GM21717 (cell line): ENCODE measurements around the gene NTRK3.

Source experiments
- ATAC-seq: cut with Tn5 transposase; IDR thresholded peaks from one replicate; pipeline ENCODE4 v1.9.1; 2021; ENCODE audit warnings: mild to moderate bottlenecking, moderate library complexity; ENCODE audit not compliant: unreplicated experiment

NTRK3 gene

DNA sequence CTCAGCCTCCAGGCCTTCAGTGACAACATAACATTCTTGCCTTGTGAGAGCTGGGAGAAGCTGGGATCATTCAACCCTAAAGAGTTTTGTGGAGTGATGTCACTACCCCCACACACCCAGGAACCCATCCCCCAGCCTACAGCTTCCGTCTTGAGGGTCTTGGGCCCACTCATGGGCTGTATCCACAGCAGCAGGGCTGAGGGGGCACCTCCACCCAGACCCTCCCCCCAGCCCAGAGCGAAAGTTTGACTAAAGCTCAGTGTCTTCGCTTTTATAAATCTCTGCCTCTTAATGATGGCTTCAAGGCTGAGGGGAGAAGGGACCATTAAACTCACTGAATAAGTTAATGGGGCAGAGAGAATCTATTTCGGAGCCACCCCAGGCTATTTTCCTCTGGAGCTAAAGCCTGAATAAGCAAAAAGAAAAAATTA, 23.8 kb downstream of the NTRK3 start:
- ATAC-seq, result no peak

DNA sequence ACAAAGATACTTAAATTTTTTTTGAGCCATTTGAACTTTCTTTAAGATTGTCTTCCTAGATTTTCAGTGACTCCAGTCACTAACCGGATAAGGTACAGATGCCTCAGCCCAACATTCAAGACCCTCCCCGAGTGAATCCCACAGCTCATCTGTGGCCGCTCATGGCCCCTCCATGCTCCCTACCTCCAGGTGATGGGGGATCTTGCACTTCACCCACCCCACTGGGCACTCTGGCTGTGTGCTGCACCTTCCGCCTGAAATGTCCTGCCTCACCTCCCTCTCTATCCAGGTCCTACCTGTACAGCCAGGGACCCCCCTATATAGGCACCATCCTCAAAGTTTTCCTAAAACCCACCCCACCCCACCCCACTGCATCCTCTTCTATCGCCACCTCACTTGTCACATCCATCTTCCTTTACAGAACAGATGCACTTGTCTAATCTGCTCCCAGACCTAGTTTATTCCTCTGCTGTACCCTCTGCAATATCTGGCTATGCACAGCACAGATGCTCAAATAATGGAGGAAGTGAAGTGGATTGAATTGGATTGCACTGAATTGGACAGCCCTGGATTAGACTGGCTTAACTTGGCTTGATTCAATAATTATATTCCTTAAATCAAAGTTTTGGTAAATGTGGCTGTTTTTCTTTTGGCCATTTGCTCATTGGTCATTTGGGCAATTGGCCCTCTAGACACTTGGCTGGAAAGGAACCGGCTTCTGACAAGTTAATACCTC, 24.5 kb downstream of the NTRK3 start:
- no peak for ATAC-seq

DNA sequence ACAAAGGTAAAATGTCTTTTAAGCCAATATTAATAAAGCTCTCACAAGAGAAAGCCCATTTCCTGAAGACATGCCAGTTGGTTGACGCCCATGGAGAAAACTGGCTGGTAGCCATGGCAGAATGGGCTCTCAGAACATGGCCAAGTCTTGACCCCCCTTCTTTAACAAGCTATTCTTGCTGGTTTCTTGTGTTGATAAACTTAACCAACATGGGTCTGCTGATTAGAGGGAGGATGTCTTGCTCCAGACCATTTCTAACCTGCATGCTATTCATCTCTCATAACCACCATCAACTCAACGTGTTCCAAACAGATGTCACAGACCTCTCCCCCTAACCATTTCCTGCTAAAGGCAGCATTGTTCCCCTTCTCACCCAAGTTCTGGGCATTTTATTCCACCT, 25.7 kb downstream of the NTRK3 start:
- ATAC-seq, result no peak

DNA sequence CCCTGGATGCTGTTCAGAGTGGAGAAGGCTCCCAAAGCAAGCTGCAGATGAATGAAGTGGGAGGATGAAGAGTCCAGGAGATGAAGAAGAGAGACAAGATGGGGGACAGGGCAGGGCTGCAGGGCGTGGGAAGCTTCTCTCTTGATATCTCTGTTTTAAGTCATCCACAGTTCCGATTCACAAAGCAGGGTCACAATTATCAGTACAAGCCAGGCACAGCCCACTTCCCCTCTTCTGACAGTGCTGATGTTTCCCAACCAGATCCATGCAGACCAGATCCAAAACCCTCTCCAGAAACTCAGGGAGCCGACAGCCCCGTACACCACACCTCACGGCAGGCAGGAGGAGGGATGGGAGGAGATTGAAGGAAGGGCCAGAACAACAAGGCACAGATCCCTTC, 31.1 kb downstream of the NTRK3 start:
- no peak for ATAC-seq

DNA sequence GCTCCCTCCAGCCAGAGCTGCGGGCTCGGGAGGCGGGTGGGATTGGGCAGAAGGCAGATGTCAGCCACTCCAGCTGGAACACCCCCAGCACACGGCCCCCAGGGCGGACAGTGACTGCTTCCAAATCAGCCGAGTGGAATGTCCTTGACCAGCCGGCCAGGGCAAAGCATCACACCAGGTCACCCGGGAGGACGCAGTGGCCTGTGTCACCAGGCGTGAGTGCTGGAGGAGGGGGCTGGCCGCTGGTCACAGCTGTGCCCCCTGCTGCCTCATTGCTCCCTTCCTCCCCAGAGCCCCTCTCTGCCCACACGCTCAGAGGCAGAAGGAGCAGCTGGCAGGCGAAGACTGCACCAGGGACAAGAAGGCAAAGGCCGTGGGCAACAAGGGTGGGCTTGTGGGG, 33.5 kb downstream of the NTRK3 start:
- ATAC-seq, result no peak

DNA sequence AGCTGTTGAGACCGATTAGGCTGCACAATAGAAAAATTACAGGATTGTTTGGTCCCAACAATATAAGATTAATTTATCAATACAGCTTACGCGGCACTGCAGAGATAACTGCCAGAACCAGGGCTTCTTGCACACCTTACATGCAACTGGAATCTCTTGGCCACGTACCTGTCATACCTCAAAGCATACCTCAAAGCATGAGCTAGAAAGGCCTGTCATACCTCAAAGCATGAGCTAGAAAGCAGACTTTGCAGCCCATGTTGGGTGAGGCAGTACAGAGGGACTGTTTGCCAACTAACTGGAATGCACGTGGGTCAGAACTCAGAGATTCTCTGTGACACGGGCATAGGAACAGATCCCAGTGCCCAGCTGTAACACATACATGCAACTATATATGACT, 34.7 kb downstream of the NTRK3 start:
- ATAC-seq, result no peak

DNA sequence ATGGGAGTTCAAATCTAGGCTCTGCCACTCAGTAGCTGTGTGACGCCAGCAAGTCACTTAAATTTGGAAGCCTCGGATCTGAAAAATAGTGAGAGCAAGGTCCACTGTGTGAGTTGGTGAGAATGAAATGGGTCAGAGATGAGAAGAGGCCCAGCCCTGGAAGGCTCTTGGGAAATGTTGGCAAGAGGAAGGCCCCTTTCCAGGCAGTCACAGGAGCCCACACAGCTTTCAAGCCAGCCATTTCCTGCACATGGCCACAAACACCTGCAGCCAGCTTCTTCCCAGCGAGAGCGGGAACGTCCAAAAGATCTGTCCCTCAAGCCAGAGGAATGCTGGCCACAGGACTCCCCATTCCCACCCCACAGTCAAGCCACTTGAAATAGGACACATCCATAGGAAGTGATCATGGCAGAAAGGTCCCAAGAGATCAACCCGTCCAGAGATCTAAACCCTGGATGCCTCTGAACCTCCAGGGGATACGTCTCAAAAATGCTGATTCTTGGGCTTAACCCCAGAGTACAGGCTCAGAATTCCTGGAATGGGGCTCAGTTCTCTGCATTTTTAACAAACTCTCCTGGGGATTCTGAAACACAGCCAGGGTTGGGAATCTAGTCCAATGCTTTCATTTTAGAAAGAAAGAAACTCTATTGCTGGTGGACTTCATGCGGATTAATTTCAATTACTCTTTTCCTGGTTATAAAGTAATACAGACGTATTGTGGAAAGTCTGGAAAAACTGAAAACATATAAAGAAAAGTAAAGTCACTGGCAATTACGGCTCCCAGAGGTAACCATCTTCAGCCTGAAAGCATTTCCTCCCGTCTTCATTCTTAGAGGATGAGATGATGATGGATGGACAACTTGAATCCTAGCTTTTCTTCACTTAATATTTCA, 35.9 kb downstream of the NTRK3 start:
- no peak for ATAC-seq

DNA sequence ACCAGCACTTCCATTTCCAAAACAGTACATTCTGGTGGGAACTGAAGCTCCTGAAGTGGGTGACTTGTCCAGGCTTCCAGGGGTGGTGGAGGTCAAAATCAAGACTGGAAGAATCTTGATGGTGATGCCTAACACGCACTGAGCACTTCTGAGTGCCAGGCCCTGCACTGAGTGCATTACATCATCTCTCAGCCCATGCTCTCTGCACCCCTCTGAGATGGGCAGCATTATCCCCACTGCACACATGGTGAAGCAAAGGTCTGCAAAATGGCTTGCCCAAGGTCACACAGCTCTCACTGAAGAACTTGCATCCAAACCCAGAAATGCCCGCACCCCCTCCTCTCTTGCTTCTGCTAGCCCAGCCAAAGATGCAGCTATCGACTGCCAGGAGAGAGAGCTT, 36.9 kb downstream of the NTRK3 start:
- ATAC-seq, result no peak

DNA sequence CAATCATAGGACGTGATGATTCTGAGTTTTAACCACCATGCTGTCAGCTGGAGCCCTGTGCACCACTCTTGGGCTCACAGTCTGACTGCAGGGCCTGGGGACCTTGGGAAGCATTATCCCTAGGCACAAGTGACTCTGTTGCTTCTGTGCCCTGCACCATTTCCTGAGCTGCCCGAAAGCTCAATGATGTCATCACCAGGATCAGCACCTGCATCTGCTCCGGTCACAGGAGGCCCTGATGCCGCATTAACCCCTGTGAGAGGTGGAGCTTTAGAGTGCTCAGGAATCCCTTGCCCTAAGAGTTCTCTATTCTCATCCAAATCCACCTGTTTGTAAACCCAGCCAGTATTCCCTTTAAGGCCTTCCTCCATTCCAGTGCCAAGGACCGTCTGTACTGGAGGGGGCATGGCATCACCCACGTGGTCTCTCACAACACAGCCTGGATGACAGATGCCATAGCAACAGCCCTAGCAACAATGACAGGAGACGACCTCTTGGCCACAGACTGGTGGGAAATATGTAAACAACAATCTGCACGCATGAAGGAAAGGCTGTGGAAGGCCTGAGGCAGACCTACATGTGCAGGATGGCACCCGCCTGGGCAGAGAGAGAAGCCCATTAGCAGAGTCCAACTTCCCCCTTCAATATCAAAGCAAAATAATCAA, 37.9 kb downstream of the NTRK3 start:
- no peak for ATAC-seq

DNA sequence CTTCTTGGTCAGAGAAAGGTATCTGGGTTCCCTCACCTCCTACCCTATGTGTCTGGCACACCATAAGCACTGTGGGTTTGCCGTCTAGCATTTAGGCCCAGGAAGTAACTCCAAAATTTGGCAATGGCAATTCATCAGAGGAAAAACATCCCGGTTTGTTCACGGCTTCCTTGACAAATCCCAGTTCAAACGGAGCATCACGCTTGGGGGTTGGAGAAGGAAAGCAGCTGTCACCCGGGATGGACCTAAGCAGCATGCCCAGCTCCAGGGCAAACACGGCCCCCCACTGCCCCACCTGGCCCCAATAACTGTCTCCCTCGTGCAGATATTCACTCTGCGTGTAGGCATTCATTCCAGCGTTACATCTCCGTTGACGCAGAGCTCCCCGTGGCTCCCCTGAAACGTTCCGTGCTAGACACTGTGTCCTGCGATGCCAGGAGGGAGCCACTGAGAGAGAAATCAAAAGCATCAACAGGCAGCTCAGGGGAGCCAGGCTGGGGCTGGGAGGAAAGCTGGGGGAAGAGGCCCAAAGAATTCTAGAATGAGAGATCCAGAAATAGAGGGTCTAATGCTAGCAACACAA, 41.4 kb downstream of the NTRK3 start:
- ATAC-seq, result no peak

DNA sequence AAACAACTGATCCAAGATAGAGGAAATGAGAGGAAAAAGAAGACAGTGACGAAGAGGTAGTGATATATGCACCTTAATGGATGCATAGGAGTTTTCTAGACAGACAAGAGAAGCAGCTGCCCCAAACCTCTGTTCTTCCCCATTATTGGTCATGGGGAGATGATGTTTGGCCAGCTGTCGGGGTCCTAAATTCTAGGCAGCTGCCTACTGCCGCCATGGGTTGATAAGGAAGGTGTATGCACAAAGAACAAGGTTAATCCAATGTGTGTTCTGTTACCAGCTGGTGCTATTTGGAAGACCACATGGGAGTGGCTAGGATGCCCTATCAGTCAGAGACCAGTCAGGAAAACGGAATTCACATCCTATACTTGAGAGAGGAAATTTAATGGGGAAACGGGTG, 47.4 kb downstream of the NTRK3 start:
- ATAC-seq, result no peak

DNA sequence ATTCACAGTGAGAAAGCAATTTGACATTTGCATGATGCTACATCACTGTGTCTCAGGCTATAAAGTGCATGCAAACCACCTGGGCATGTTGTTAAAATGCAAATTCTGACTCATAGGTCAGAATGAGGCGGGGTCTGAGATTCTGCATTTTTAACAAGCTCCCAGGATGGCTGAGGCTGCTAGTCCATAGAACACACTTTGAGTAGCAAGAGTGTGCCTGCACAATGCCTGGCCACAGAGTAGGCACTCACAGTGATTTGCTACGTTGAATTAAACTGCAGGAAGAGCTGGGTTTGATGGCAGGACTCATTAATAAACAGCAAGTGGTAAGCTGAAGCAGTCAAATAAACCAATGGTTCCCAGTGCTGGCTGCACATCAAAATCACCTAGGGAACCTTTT, 48.1 kb downstream of the NTRK3 start:
- ATAC-seq, result no peak

DNA sequence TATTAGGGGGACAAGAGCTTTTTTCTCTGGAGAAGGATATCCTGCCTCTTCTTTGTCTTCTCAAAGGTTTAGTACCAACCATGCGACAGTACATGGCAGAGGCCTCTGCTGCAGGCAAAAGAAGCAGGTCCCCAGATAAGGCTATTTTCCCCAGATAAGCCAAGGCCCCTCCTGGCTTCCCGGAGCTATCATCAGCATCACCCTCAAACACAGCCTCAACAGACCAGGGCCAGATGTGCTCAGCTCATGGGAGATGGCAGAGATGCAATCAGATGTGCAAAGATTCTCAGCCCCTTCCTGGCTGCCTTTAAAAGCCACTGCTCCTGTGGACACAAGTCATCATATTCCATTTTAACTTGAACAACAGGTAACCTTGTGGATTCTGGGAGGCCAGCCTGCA, 49.0 kb downstream of the NTRK3 start:
- ATAC-seq, result no peak

DNA sequence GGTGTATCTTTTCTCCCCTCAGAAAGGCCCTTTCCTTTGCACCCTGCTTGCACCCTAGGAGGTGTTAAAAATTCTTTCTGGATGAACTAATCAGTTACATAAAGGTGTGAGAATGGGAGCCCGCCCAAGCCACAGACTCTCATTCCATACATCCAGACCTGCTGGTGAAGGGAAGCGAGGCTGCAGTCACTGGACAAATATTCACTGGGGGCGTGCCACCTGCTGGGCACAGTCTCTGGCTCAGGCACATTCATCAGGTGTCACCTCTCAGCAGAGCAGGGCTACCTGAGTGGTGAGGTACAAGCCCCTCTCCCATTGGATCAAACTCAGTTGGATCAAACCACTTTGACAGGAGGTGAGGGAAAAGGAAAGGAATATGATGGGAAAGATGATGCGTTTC, 52.0 kb downstream of the NTRK3 start:
- no peak for ATAC-seq

DNA sequence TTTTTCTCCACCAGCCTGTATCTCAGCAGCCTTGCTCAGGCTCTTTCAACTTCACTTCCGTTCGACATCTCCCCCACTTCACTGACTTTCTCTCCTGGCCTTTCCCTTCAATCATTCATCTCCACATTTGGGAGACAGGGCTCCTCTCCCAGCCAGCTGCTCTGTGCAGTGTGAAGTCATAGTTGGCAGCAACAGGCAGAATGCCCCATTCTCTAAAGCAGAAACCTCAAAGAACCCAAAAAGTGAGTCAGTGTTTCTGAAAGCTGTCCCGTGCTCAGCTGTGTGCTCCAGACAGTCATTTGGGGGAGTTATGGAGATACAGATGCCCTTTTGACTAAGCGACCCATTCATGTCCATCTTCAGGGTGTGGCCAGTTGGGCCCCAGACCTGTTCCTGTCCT, 54.3 kb downstream of the NTRK3 start:
- ATAC-seq, result no peak

DNA sequence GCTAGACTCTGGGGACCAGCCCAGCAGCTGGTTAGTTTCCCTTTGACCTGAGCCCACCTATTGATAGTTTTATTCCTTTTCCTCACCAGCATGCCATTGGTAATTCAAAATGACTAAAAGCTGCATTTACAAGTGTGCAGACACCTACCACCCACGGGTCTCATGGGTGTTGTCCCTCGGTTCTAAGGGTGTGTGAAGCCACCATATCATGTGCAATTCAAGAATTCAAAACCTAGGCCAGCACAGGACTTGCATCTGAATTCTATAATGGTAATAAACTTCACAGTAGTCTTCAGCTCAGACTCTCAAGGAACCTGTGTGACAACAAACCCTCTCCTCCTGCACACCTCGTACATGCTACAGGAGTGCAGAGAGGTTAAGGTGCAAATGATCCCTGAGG, 55.3 kb downstream of the NTRK3 start:
- ATAC-seq, result no peak

DNA sequence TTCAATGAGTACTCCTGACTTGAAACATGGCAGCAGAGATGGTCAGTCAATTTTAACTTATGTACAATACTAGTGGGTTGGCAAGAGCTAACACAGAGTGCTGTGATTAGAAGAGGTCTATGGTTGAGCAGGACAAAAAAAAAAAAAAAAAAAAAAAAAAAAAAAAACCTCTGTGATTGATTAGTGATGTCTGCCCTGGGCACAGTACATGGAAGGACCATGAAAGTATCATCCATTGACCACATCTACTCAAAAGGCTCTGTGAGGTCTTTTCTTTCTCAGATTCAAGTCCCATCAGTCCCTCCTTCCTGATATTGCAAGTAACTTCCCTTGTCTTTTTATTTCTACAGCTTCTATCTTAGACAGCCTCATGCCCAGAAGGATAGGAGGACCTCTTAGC, 59.6 kb downstream of the NTRK3 start:
- ATAC-seq, result no peak

DNA sequence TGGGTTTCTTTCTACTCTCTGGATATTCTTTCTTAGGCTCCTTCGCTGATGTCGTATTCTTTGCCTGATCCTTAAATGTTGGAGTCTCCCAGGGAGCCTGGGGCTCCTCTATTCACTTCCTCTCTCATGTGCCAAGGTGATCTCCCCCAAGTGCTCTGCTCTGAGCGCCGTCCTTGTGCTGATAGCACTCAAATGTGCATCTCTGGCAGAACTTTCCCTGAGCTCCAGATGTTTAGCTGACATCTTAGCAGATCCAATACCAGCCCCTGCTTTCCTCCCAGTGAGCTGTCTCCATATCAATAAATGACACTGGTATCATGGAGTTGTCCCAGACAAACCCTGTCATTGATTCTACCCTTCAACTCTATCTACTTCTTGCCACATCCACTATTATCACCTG, 62.4 kb downstream of the NTRK3 start:
- no peak for ATAC-seq

DNA sequence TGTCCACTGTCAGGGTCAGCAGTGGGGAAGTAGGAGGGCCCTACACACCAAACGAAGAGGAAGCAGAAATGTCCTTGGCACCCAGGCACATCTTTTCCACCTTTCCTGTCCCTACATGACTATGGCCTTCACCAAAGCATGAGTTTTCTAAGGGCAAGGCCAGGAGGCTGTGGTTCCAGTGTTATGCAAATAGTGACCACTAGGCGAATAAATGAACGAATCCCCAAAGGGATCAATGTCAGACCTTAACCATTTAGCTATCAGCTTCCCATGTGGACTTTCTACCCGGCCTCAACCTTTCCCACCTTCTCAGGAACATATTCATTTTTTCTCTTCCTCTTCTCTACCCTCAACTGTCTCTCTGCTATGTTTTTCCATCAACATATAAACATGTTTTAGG, 63.1 kb downstream of the NTRK3 start:
- no peak for ATAC-seq

DNA sequence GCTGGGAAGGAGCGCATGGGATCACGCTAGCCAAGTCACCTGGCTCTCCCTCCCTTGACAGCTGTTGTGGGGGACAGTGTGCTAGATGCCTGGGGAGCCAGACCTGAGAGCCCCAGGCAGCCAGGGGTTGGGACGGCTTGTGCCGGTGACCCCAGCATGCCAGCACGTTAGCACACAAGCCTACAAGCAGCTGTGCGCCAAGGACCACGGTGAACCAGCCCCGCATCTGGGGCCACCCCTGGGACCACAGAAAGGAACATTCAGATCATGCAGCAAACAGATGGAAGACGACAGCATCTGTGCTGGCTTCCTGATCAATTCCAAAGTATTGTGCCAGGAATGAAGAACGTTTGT, 64.8 kb downstream of the NTRK3 start:
- ATAC-seq, result no peak

DNA sequence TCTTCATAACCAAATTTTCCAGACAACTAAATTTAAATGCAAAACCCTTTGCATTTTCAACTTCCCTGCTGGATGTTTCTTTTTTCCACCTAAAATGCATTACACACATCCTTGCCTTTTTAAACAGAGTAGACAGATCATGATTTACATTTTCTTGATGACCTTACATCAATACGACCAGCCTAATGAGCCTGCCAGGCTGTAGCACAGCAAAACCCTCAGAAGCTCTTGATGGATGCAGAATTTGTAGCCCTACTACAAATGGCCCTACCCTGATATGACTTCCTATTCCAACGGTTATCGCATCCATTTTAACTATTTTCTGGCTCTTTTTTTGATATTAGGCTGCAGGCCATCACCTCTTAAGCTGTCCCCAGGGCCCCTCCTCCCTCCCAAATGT, 66.3 kb downstream of the NTRK3 start:
- no peak for ATAC-seq

DNA sequence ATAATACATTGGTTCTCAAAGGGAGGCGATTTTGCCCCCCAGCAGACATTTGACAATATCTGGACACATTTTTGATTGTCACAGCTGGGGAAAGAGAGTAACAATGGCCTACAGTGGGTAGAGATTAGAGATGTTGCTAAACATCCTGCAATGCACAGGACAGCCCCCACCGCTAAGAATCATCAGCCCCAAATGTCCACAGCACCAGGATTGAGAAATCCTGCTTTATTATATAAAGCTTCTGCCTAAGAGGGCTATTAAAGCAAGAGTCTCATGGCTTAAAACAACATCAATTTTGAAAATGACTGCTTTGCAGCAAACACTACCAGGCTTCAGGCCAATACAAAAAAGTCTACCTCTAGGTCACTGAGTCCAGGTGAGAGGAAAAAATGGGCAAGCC, 68.2 kb downstream of the NTRK3 start:
- ATAC-seq, result no peak
